Measurements from ENCODE around the gene LDLRAD4. TPM values are rescaled to one million over a fixed set of nuclear protein-coding genes. Genes with fewer than 3 reads are reported as not detected.

LDLRAD4 gene
- total and polyA plus RNA-seq, 9 of the 15 experiments (the other 6 are each of a cell fraction or from before 2014, with no cell fraction given), result 0.01 TPM; not detected in 8

GRCh38 chr18:13416208-13416607, 197.6 kb downstream of the LDLRAD4 start:
- Histone ChIP-seq H3K4me1 (replicated peaks in 1 of 2; ENCODE audit: control insufficient read depth in 2 of 2, insufficient read depth in 2 of 2, low read length in 2 of 2) (no peaks in the 10 kb centered on the region; a peak in 1 of 5 replicates), H3K79me2 (ENCODE audit: control insufficient read depth, insufficient read depth, low read length) (no peaks in the 10 kb centered on the region), H3K27me3 (ENCODE audit: control insufficient read depth in 2 of 2, insufficient read depth in 2 of 2, low read length in 2 of 2) (peaks cover 0 to 3% of the 10 kb centered on the region in 2 experiments; a peak in 3 of 5 replicates), H3K36me3 (ENCODE audit: control insufficient read depth, insufficient read depth, low read length) (no peaks in the 10 kb centered on the region), H2AFZ (ENCODE audit: low read depth, low read length) (no peak overlapping the region), H4K20me1 (replicated peaks; ENCODE audit: control insufficient read depth, insufficient read depth, low read length) (no peaks in the 10 kb centered on the region), H3K27ac (ENCODE audit: extremely low read depth, low read depth, low read length) (no peak overlapping the region), H3K9me1 (ENCODE audit: control insufficient read depth, insufficient read depth, low read length) (no peaks in the 10 kb centered on the region), H3K4me2 (ENCODE audit: insufficient read depth, low read length) (no peak overlapping the region), H3K4me3 (no peak overlapping the region), H3K9me3 (replicated peaks; ENCODE audit: control insufficient read depth, insufficient read depth, low read depth, low read length) (no peaks in the 10 kb centered on the region), H3K9ac (ENCODE audit: insufficient read depth in 1 of 2, low read depth in 2 of 2, low read length in 2 of 2) (no peak overlapping the region)
- ChIA-PET POLR2A (interaction anchor here (0.6 to 1.3 kb wide), 3 partner anchors 36 to 91 kb away, joined by 3 to 4 read pairs (median 3); no protein-coding TSS in a partner anchor), CTCF (ENCODE audit: low intra/inter-chr PET ratio) (no interaction called here)
- BruUV-seq (replicated peaks), result no TSS peak
- intact Hi-C loops (cut with micrococcal nuclease) (no loop called here), in situ Hi-C loops (cut with MboI) (no loop called here)
- ATAC-seq (no peak), FAIRE-seq (no peak), DNase-seq (ENCODE audit: extremely low read depth in 1 of 4, low spot score in 3 of 4) (no peak)
- 0% methylated on average over 7 of the region's 7 CpGs for WGBS (ENCODE audit: insufficient coverage, low coverage, missing lambda C conversion rate)
- TF ChIP-seq SETDB1 (IDR thresholded peaks at IDR 0.05; ENCODE audit: low read length), result no peak
- no peak for TF ChIP-seq POLR3G (IDR thresholded peaks at IDR 0.05; ENCODE audit: extremely low read depth, insufficient read length, insufficient replicate concordance)
- no peak for TF ChIP-seq ETV5 (CRISPR knock-in tag; IDR thresholded peaks at IDR 0.05; ENCODE audit: low read depth)
- TF ChIP-seq PCBP2 (IDR thresholded peaks at IDR 0.05; ENCODE audit: low read depth, low read length, poor library complexity, severe bottlenecking), result no peak
- no peak for TF ChIP-seq DIDO1 (tag; IDR thresholded peaks at IDR 0.05; ENCODE audit: low read depth)
- TF ChIP-seq TRIM28 (IDR thresholded peaks at IDR 0.05), result no peak
- TF ChIP-seq TSC22D4 (tag; IDR thresholded peaks at IDR 0.05), result no peak
- no peak for TF ChIP-seq ZNF766 (CRISPR knock-in tag; conservative IDR thresholded peaks at IDR 0.05)
- TF ChIP-seq ZNF77 (CRISPR knock-in tag; IDR thresholded peaks at IDR 0.05), result no peak
- no peak for TF ChIP-seq DNMT1 (IDR thresholded peaks at IDR 0.05)
- no peak for TF ChIP-seq ZNF124 (CRISPR knock-in tag; IDR thresholded peaks at IDR 0.05)
- TF ChIP-seq UBTF (IDR thresholded peaks at IDR 0.05; ENCODE audit: borderline replicate concordance in 1 of 2, low read depth in 2 of 2, low read length in 2 of 2), result no peak

All from K562 (cell line).